ENCODE measurements around the gene NHLRC2. TPM values are rescaled to one million over a fixed set of nuclear protein-coding genes. Genes with fewer than 3 reads are reported as not detected.

NHLRC2 gene, protein sequence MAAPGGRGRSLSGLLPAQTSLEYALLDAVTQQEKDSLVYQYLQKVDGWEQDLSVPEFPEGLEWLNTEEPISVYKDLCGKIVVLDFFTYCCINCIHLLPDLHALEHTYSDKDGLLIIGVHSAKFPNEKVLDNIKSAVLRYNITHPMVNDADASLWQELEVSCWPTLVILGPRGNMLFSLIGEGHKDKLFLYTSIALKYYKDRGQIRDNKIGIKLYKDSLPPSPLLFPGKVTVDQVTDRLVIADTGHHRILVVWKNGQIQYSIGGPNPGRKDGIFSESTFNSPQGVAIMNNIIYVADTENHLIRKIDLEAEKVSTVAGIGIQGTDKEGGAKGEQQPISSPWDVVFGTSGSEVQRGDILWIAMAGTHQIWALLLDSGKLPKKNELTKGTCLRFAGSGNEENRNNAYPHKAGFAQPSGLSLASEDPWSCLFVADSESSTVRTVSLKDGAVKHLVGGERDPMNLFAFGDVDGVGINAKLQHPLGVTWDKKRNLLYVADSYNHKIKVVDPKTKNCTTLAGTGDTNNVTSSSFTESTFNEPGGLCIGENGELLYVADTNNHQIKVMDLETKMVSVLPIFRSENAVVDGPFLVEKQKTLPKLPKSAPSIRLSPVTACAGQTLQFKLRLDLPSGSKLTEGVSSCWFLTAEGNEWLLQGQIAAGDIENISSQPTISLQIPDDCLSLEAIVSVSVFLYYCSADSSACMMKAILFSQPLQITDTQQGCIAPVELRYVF
- 14.8 TPM for polyA plus RNA-seq (2013, experiment 1 of 2)
- 15.5 TPM for polyA plus RNA-seq (2013, experiment 2 of 2)

- Histone ChIP-seq H3K14ac (ENCODE audit: low read length) (peak within 1 kb of the TSS; percentile 14), H2BK120ac (ENCODE audit: low read depth, low read length) (peak within 1 kb of the TSS; percentile 64), H3K9ac (ENCODE audit: low read depth, low read length, poor library complexity) (peak within 1 kb of the TSS; percentile 100), H4K8ac (ENCODE audit: low read depth, low read length) (peak within 1 kb of the TSS; percentile 93), H2BK5ac (ENCODE audit: low read length) (peak within 1 kb of the TSS; percentile 96), H3K18ac (ENCODE audit: low read length) (peak within 1 kb of the TSS; percentile 99), H3K36me3 (replicated peaks in 1 of 2; ENCODE audit: control insufficient read depth in 2 of 2, insufficient read depth in 2 of 2, low read length in 2 of 2) (peaks cover 4 to 41% of the 10 kb centered on the region in 2 donors), H2BK15ac (ENCODE audit: low read length) (no peak within 1 kb of the TSS), H3K4me3 (ENCODE audit: low read length in 2 of 2) (peak within 1 kb of the TSS; percentile 67 to 99), H3K27ac (replicated peaks; ENCODE audit: low read length) (peak within 1 kb of the TSS; percentile 82), H2BK12ac (ENCODE audit: low read length) (no peak within 1 kb of the TSS), H3K27me3 (ENCODE audit: control insufficient read depth in 3 of 3, insufficient read depth in 3 of 3, low read depth in 1 of 3, low read length in 3 of 3) (no peaks in the 10 kb centered on the region), H3K23ac (ENCODE audit: low read depth, low read length, poor library complexity) (peak within 1 kb of the TSS; percentile 66), H3K9me3 (replicated peaks in 1 of 2; ENCODE audit: control insufficient read depth in 2 of 2, insufficient read depth in 1 of 2, low read depth in 1 of 2, low read length in 2 of 2) (no peaks in the 10 kb centered on the region), H3K4ac (ENCODE audit: low read length) (no peak within 1 kb of the TSS), H4K91ac (ENCODE audit: low read depth, low read length, poor library complexity) (peak within 1 kb of the TSS; percentile 99), H2AK5ac (ENCODE audit: low read depth, low read length) (peak within 1 kb of the TSS; percentile 76), H3K4me2 (ENCODE audit: insufficient read depth, low read length, poor library complexity, severe bottlenecking) (peak within 1 kb of the TSS; percentile 67), H2AFZ (ENCODE audit: low read length) (peak within 1 kb of the TSS; percentile 94), H3K79me1 (ENCODE audit: low read depth, low read length) (peaks cover 3% of the 10 kb centered on the region), H3K4me1 (ENCODE audit: control insufficient read depth in 2 of 2, insufficient read depth in 1 of 2, low read depth in 1 of 2, low read length in 2 of 2) (peaks cover 8 to 16% of the 10 kb centered on the region in 2 donors)
- peak; percentile 83 for DNase-seq (ENCODE audit: low spot score)
- WGBS, 2 donors (ENCODE audit: extremely low coverage in 2 of 2, insufficient read length in 2 of 2, insufficient replicate concordance in 1 of 2) = no CpG with 5 or more reads among the region's 39 CpGs
These were observed at the start of gene NHLRC2, which contains the start of gene DCLRE1A for GRCh38 chr10:113854013-113854760. Gene NHLRC2 (plus strand): TSS chr10:113854661. CDS start chr10:113854873, 212 bp downstream. Gene DCLRE1A (minus strand): TSS chr10:113854082. CDS start chr10:113853182, 900 bp downstream.

GRCh38 chr10:113806503-113806902 is 48.0 kb upstream of the NHLRC2 start:
- Histone ChIP-seq H3K4ac (ENCODE audit: low read length) (no peak overlapping the region), H2AFZ (ENCODE audit: low read length) (no peak overlapping the region), H3K79me1 (ENCODE audit: low read depth, low read length) (peaks cover 2% of the 10 kb centered on the region), H3K14ac (ENCODE audit: low read length) (no peak overlapping the region), H3K4me2 (ENCODE audit: insufficient read depth, low read length, poor library complexity, severe bottlenecking) (no peak overlapping the region), H2BK120ac (ENCODE audit: low read depth, low read length) (no peak overlapping the region), H3K4me1 (ENCODE audit: control insufficient read depth in 2 of 2, insufficient read depth in 1 of 2, low read depth in 1 of 2, low read length in 2 of 2) (no peaks in the 10 kb centered on the region), H4K91ac (ENCODE audit: low read depth, low read length, poor library complexity) (no peak overlapping the region), H3K9me3 (replicated peaks in 1 of 2; ENCODE audit: control insufficient read depth in 2 of 2, insufficient read depth in 1 of 2, low read depth in 1 of 2, low read length in 2 of 2) (no peaks in the 10 kb centered on the region), H4K8ac (ENCODE audit: low read depth, low read length) (no peak overlapping the region), H3K27me3 (ENCODE audit: control insufficient read depth in 3 of 3, insufficient read depth in 3 of 3, low read depth in 1 of 3, low read length in 3 of 3) (peaks cover 0 to 34% (median 0%) of the 10 kb centered on the region in 3 experiments), H2BK12ac (ENCODE audit: low read length) (no peak overlapping the region), H3K36me3 (replicated peaks in 1 of 2; ENCODE audit: control insufficient read depth in 2 of 2, insufficient read depth in 2 of 2, low read length in 2 of 2) (no peaks in the 10 kb centered on the region), H3K27ac (replicated peaks; ENCODE audit: low read length) (no peak overlapping the region), H2AK5ac (ENCODE audit: low read depth, low read length) (no peak overlapping the region), H3K18ac (ENCODE audit: low read length) (no peak overlapping the region), H3K4me3 (ENCODE audit: low read length in 2 of 2) (no peak overlapping the region), H2BK15ac (ENCODE audit: low read length) (no peak overlapping the region), H3K23ac (ENCODE audit: low read depth, low read length, poor library complexity) (no peak overlapping the region), H3K9ac (ENCODE audit: low read depth, low read length, poor library complexity) (no peak overlapping the region), H2BK5ac (ENCODE audit: low read length) (no peak overlapping the region)
- DNase-seq (ENCODE audit: low spot score) = no peak
- no CpG with 5 or more reads among the region's 4 CpGs for WGBS, 2 donors (ENCODE audit: extremely low coverage in 2 of 2, insufficient read length in 2 of 2, insufficient replicate concordance in 1 of 2)

DNA sequence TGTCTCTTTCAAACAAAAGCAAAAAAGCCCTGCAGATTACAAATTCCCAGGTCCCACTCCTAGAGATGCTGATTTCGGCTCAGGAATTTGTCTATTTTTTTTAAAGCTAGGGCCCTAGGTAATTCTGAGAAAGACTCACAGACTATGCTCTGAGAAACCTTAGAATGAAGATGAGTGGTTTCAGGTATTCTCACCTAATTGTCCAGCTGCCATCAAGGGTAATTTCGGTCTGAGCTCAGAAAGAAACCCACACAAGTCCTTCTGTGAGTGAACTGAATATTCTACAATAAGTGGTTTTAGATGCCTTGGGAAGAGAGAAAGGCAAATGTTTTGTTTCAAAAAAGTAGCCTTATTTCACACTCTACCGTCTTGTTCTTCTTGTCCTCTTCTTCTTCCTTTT is 46.3 kb upstream of the NHLRC2 start:
- WGBS, 2 donors (ENCODE audit: extremely low coverage in 2 of 2, insufficient read length in 2 of 2, insufficient replicate concordance in 1 of 2) = no CpG with 5 or more reads among the region's 3 CpGs
- Histone ChIP-seq H3K9ac (ENCODE audit: low read depth, low read length, poor library complexity) (no peak overlapping the region), H2BK12ac (ENCODE audit: low read length) (no peak overlapping the region), H2AK5ac (ENCODE audit: low read depth, low read length) (no peak overlapping the region), H3K36me3 (replicated peaks in 1 of 2; ENCODE audit: control insufficient read depth in 2 of 2, insufficient read depth in 2 of 2, low read length in 2 of 2) (no peaks in the 10 kb centered on the region), H3K23ac (ENCODE audit: low read depth, low read length, poor library complexity) (no peak overlapping the region), H3K4ac (ENCODE audit: low read length) (no peak overlapping the region), H3K9me3 (replicated peaks in 1 of 2; ENCODE audit: control insufficient read depth in 2 of 2, insufficient read depth in 1 of 2, low read depth in 1 of 2, low read length in 2 of 2) (no peaks in the 10 kb centered on the region), H4K8ac (ENCODE audit: low read depth, low read length) (no peak overlapping the region), H3K27ac (replicated peaks; ENCODE audit: low read length) (no peak overlapping the region), H3K4me2 (ENCODE audit: insufficient read depth, low read length, poor library complexity, severe bottlenecking) (no peak overlapping the region), H2BK15ac (ENCODE audit: low read length) (no peak overlapping the region), H2AFZ (ENCODE audit: low read length) (no peak overlapping the region), H2BK120ac (ENCODE audit: low read depth, low read length) (no peak overlapping the region), H3K18ac (ENCODE audit: low read length) (no peak overlapping the region), H4K91ac (ENCODE audit: low read depth, low read length, poor library complexity) (no peak overlapping the region), H3K79me1 (ENCODE audit: low read depth, low read length) (peaks cover 2% of the 10 kb centered on the region), H3K27me3 (ENCODE audit: control insufficient read depth in 3 of 3, insufficient read depth in 3 of 3, low read depth in 1 of 3, low read length in 3 of 3) (peaks cover 0 to 18% (median 0%) of the 10 kb centered on the region in 3 experiments), H3K14ac (ENCODE audit: low read length) (no peak overlapping the region), H3K4me1 (ENCODE audit: control insufficient read depth in 2 of 2, insufficient read depth in 1 of 2, low read depth in 1 of 2, low read length in 2 of 2) (no peaks in the 10 kb centered on the region), H3K4me3 (ENCODE audit: low read length in 2 of 2) (no peak overlapping the region), H2BK5ac (ENCODE audit: low read length) (no peak overlapping the region)
- DNase-seq (ENCODE audit: low spot score) = no peak
